HG02588 (cell line): ENCODE data around the gene C8B.

Source experiments
- ATAC-seq: cut with Tn5 transposase; IDR thresholded peaks from one replicate; pipeline ENCODE4 v1.9.1; 2021; ENCODE audit warnings: mild to moderate bottlenecking, moderate library complexity; ENCODE audit not compliant: unreplicated experiment

C8B gene

GRCh38 chr1:56933606-56934005 lies 32.2 kb downstream of the C8B start:
- no peak for ATAC-seq

- ATAC-seq, result no peak
Observed at GRCh38 chr1:56933161-56933560, 32.7 kb downstream of the C8B start.

- no peak for ATAC-seq
Observed at GRCh38 chr1:56931686-56932085, 34.1 kb downstream of the C8B start.

DNA sequence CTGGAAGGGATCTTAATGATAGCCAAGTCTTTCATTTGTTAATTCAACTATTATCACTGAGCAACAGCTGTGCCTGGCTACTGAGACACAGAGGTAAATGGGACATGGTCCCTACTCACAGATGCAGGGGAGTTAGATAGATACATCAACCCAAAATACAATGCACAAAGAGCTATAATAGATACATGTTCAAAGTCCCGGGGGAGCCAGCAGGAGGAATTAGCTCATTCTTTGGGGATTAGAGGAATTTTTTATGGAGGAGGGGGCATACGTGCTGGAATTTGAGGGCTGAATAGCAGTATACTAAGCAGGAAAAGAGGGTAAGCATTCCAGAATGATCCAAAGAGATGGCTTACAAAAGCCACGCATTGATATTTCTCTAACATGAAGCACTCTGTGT lies 34.6 kb downstream of the C8B start:
- ATAC-seq, result no peak

DNA sequence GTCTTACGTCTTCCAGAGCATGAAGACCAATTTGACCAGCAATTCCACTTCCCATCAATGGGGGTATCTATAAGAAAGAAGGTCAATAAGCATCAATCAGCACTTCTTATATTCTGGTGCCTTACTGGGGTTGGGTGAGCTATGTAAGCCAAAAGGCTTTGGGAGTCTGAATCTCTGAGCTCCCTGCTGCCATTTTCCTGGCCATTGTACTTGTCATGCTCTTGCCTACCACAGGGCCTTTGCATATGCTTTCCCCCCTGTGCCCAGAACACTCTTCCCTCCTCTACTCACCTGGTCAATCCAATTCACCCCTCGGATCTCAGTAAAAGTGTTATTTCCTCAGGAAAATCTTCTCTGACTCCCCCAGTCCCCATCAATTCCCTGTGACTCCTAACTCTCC lies 36.3 kb downstream of the C8B start:
- no peak for ATAC-seq

DNA sequence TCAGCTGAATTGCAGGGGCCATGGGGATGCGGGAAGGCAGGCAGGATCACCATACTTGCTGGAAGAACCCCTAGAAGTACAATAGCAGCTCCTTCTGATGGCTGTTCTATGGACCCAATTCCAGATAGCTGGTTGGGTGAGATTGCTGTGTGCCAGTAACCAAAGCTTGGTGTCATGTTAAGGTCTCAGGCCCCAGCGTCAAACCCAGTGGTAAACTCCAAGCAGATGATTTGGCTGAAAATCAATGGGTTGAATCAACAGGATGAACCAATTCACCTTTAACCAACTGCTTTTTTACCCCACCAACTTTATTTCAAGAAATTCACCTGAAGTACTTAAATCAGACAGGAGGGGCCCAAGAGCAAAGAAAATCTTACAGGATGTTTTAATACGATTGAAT lies 37.8 kb downstream of the C8B start:
- ATAC-seq, result no peak

GRCh38 chr1:56927171-56927570 lies 38.6 kb downstream of the C8B start:
- ATAC-seq, result no peak

DNA sequence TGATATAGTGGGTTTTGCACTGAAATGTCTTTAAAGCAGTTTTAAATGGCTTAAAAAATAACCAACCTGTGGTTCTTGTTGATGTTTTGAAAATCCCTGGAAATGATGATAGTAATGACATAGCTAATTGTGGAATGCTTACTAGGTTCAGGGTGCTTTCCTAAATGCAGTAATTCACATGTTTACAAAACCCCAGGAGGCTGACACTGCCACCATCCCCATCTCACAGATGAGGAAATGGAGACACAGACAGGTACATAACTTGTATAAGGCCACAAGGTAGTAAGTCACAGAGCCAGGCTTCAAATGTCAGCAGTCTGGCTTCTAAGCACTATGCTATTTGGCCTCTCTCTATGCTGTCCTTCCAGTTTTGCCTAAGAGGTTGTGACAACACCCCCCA lies 40.6 kb downstream of the C8B start:
- no peak for ATAC-seq

DNA sequence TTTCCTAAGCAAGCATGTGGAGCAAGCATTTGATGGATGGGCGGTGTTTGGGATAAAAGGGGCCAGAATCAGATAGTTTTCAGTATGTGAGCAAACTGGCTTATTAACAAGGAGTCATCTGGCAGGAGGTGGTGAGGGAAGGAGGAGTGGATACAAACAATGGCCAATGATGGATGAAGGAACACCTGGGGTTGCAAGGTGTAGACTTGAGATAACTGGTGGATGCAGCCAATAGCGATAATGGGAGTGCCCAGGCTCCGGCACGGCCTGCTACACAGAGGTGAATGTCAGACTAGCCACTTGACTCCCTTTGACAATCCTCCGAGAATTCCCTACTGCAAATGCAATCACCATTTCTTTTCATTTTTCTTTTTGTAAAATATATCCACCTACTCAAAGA lies 41.7 kb downstream of the C8B start:
- ATAC-seq, result no peak

- ATAC-seq, result no peak
Observed at GRCh38 chr1:56923201-56923600, 42.6 kb downstream of the C8B start.

DNA sequence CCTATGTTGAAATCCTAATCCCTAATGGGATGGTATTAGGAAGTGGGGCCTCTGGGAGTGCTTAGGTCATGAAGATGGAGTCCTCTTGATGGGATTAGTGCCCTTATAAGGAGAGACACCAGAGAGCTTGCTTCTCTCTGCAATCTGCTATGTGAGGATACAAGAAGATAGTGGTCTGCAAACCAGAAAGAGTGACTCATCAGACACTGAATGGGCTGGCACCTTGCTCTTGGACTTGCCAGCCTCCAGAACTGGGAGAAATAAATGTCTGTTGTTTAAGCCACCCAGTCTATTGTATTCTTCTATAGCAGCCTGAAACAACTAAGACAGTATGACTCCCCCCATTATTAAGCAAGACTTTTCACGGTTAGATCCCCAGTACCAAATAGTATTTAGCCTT lies 43.3 kb downstream of the C8B start:
- ATAC-seq, result no peak

GRCh38 chr1:56922070-56922469 lies 43.7 kb downstream of the C8B start:
- no peak for ATAC-seq

DNA sequence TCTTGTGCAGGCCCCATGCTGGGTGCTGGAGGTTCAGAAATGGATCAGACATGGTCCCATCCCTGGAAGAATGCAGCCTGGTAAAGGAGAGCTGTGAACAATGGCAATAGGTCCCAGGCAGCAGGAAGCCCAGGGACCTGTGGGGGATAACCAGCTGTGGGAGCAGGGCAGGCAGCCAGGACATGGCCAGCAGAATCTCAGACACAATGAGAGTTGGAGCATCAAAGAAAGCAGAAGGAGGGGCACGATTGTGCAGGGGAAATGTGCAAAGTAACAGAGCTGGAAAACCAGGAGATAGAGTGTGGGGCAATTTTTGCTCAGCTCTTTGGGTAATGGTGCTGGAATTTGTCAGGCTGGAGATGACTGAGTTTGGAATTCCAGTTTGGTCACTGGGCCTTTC lies 44.3 kb downstream of the C8B start:
- no peak for ATAC-seq

- ATAC-seq, result no peak
Observed at GRCh38 chr1:56920591-56921001, 45.2 kb downstream of the C8B start.

DNA sequence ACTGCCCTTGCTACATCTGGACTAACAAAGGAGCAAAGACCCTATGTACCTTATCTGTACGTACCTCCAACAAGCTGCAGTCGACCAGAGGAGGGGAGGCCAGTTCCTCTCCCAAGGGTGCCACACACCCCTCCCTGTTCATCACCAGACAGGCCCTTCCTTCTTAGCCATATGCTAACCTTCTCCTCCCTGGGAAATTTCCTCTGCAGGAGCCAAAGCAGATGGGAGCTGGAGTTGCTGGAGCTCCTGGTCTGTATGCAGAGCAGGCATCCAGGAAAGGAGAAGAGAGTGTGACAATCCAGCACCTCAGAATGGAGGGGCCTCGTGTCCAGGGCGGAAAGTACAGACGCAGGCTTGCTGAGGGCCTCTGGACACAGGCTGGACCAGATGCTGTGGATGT lies 48.5 kb downstream of the C8B start:
- ATAC-seq, result no peak

DNA sequence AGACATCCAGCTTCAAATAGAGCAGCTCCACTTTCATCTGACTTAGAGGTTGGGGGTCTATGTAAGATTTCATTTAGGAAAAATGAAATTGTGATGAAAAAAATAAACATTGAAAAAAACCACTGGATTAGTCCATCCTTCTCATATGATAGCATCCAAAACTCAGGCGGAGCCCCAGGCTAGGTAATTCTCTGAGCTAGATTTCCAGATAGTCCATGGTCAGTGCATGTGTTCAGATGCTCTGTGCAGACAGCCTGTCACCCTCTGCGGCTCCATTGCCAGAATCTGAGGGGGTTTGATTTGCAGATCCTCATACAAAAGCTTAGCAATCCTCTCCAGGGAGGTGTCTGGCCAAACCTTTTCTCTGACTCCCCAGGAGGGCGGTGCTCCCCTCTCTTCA lies 49.2 kb downstream of the C8B start:
- ATAC-seq, result no peak

- no peak for ATAC-seq
Observed at GRCh38 chr1:56915960-56916359, 49.9 kb downstream of the C8B start.

DNA sequence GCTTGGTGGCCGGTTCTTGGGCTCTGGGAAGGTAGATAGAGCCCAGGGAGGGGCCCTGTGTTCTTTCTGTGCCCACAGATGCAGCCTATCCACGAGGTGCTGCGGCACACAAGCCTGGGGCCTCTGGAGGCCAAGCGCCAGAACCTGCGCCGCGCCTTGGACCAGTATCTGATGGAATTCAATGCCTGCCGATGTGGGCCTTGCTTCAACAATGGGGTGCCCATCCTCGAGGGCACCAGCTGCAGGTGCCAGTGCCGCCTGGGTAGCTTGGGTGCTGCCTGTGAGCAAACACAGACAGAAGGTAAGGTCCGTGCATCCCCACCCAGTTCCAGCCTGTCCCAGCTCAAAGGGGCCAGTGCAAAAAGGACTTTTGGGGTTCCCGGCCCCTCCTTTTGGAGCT lies 53.5 kb downstream of the C8B start:
- ATAC-seq, result no peak

GRCh38 chr1:56911098-56911938 lies 54.5 kb downstream of the C8B start:
- ATAC-seq, result no peak

DNA sequence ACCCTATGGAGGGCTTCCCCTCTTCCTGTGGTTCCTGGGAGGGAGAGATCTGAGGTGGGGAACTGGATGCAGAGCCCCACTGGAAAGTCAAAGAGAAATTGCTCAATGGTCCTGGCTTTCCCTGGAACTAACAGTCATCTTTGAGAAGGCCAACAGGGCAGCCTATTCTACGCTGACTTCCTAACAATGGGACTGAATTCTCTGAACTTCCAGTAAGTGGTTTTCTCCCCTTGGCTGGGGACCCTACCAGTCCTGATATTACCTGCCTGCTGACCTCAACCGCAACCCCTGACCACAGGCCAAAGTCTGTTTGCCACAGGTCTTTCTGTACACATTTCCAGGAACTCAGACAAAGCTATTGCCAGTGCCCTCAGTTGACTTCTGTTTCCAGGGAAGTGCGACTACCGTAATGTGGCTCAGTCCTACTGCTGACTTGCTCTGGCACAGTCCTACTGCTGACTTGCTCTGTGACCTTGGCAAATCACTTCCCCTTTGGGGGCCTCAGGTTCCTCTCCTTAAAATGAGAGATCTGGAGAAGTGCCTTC lies 55.3 kb downstream of the C8B start:
- ATAC-seq, result no peak

- no peak for ATAC-seq
Observed at GRCh38 chr1:56908619-56909221, 57.1 kb downstream of the C8B start.

DNA sequence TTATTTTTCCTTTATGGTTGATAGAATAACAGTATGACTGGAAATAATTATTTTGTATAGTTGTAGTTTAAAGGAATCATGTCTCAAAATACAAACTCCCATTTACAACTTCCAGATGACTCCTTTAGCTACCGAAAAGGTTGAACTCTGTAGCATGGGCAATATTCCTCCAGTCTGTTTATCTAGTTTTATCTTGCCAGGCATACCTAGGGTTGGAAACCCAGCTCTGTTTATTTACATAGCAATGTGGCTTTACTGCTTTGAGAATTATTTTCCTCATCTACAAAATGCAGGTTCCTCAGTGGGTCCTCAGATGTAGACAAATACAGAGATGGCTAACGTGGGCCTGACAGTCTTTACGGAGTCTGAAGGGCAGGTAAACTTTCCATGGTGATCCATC lies 60.1 kb downstream of the C8B start:
- ATAC-seq, result no peak
